Lower leg skin (tissue), 3 donors: ENCODE measurements around the gene CSRP2.

ENCODE experiments used
- POLR2A ChIP-seq, 2 donors: fragments of 450-650 bp; IDR thresholded peaks; one replicate each; pipeline ENCODE4 v1.6.1; 2016 to 2017; ENCODE audit warnings: antibody characterized with exemption in 2 of 2, mild to moderate bottlenecking in 1 of 2, moderate library complexity in 1 of 2
- TF ChIP-seq, protein P1 (sequence below), 3 donors: fragments of 450-650 bp; IDR thresholded peaks; one replicate each; pipeline ENCODE4 v1.5.1; 2016; ENCODE audit warnings: antibody characterized with exemption in 3 of 3, mild to moderate bottlenecking in 3 of 3, moderate library complexity in 2 of 3

DNA sequence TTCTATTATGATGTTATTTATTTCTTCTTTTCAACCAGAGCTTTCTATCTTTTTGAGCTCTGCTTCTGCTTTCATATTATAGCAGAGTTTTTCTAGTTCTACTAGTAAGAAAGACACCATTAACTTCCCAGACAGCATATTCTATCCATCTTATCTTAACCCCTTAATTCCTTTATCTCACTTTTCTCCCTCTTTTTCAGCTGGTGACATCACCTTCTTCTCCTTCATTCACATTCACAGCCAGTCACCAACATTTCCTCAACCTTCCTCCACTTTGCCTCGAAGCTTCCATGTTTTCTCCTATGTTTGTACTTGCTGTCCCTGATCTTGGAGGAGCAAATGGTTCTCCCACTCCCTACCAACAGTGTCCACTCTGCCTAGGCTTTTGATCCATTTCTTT lies 3.5 kb upstream of the CSRP2 start:
- no peak for TF ChIP-seq POLR2A (IDR thresholded peaks at IDR 0.05)
- TF ChIP-seq, protein P1, sequence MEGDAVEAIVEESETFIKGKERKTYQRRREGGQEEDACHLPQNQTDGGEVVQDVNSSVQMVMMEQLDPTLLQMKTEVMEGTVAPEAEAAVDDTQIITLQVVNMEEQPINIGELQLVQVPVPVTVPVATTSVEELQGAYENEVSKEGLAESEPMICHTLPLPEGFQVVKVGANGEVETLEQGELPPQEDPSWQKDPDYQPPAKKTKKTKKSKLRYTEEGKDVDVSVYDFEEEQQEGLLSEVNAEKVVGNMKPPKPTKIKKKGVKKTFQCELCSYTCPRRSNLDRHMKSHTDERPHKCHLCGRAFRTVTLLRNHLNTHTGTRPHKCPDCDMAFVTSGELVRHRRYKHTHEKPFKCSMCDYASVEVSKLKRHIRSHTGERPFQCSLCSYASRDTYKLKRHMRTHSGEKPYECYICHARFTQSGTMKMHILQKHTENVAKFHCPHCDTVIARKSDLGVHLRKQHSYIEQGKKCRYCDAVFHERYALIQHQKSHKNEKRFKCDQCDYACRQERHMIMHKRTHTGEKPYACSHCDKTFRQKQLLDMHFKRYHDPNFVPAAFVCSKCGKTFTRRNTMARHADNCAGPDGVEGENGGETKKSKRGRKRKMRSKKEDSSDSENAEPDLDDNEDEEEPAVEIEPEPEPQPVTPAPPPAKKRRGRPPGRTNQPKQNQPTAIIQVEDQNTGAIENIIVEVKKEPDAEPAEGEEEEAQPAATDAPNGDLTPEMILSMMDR (IDR thresholded peaks at IDR 0.05) = no peak
